ENCODE results near the gene USP19.

Gene USP19, protein sequence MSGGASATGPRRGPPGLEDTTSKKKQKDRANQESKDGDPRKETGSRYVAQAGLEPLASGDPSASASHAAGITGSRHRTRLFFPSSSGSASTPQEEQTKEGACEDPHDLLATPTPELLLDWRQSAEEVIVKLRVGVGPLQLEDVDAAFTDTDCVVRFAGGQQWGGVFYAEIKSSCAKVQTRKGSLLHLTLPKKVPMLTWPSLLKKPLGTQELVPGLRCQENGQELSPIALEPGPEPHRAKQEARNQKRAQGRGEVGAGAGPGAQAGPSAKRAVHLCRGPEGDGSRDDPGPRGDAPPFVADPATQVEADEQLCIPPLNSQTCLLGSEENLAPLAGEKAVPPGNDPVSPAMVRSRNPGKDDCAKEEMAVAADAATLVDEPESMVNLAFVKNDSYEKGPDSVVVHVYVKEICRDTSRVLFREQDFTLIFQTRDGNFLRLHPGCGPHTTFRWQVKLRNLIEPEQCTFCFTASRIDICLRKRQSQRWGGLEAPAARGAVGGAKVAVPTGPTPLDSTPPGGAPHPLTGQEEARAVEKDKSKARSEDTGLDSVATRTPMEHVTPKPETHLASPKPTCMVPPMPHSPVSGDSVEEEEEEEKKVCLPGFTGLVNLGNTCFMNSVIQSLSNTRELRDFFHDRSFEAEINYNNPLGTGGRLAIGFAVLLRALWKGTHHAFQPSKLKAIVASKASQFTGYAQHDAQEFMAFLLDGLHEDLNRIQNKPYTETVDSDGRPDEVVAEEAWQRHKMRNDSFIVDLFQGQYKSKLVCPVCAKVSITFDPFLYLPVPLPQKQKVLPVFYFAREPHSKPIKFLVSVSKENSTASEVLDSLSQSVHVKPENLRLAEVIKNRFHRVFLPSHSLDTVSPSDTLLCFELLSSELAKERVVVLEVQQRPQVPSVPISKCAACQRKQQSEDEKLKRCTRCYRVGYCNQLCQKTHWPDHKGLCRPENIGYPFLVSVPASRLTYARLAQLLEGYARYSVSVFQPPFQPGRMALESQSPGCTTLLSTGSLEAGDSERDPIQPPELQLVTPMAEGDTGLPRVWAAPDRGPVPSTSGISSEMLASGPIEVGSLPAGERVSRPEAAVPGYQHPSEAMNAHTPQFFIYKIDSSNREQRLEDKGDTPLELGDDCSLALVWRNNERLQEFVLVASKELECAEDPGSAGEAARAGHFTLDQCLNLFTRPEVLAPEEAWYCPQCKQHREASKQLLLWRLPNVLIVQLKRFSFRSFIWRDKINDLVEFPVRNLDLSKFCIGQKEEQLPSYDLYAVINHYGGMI (N-terminal part only)
- 71.7 to 88.7 reads per million in 2 donors for total RNA-seq

DNA sequence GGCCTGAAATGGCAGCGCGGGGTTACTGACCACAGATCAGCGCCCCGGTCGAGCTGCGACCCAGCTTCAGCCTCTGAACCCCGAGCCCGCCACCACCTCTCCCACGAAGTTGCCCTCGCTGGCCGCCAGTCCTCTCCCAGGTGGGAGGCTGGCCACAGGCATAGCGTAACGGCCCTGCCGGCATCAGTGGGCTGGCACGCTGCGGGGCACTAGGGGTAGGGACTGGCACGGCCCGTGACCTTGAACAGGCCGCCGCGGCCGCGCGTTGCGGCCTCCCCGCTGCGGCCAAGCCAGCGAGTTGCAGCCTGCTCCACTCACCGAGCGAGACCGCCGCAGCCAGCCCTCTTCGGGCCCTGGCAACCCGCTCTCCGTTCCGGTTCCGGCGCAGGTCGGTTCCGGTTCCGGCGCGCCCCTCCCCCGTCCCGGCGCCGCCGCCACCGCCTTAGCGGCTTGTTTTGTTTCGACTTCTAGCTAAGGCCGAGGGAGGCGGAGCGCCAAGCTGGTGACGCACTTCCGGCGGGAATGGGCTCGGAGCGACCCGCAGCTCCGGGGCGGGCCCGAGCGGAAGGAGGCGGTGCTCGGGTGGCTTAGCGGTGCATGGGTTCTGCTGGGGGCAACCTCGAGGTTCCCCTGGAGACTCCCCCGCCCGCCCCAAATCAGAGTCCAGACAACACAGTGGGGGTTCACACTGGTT, at the start of gene USP19:
USP19 (minus strand) TSS at position 386 of the 694 bp plus-strand sequence. CDS start 1,678 bp downstream, outside the sequence.
- DNase-seq, result peak; percentile 88 to 98 (median 93)

DNA sequence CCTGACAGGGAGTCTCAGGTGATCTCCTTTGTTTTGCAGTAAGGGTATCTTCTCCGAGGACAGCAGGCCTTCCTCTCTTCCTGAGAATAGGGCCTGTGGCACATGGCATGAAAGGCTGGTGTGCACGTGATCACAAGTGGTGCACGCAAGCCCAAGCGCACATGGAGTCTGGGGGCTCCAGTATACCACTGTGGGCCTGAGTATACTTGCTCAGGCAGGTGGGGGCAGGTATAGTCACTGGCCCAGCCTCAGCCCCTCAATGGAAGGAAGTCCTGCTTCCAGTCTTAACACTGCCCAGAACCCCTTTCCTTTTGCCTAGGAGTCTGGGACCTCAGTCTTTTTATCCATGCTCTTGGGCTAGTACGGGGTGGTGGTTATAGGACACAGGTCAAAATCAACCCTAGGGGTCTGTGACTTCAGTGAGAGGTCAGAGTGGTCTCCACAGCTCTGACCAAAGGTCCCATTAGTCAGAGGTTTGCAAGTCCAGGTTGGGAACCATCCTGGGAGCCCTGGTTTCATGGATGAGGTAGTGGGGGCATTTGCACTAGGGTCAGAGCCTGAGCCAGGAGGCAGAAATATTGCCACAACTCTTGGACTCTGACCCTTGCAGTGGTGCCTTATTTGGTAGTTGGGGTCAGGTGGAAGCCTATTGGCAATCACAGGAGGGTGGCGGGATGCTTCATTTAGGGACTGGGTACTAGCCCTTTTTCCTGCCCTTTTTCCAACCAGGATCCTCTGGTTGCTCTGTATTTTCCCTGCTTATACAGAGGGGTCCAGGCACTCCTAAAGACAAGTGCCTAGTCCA, 46.3 kb upstream of the USP19 start:
- DNase-seq, result no peak

DNA sequence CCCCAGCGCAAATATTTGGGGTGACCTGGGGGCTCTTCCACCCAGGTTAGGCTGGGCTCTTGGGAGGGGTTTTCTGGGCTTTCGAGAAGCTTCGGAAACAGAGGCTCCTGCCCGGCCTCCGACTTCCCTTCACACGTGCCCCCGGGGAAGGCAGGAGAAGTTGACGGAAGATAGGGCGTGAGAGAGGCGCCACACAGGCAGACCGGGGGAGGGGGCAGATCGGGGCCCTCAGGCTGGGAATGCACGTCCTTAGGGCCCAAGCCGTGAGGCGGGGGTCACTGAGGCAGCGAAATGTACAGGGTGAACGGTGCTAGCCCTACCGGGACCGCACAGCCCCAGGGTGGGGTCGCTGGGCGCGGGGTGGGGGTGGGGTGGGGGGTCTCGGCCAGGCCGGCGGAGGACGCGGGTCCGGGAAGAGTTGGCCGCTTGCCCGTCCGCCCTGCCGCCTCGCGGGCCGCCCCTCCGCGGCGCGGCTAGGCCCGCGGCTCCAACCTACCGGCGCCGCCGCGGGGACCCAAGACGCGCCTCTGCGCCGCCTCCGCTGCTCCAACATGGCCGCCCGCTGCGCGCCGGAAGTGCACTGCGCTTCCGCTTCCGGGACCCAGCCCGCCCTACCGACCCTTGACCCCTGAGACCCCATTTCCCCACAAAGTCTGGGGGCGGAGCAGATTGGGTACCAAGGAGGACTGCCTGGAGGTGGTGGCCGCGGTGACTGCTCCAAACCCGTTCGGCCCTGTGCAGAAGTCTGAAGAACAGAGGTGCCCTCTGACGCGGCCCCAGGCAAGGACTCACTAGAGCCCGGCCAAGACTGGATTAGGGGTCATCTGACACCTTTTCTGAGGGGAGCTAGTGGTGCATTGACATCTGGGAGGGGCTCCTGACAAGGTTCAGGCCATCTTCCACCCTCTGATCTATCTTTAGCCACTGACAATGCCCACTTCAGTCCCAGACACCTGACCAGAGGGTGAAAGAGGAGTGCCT, 45.4 kb upstream of the USP19 start, which contains the start of gene CCDC71:
CCDC71 (minus strand) TSS at position 561 of the 981 bp plus-strand sequence. CDS start 2,123 bp downstream, outside the sequence.
- peak; percentile 52 to 89 (median 60) for DNase-seq

DNA sequence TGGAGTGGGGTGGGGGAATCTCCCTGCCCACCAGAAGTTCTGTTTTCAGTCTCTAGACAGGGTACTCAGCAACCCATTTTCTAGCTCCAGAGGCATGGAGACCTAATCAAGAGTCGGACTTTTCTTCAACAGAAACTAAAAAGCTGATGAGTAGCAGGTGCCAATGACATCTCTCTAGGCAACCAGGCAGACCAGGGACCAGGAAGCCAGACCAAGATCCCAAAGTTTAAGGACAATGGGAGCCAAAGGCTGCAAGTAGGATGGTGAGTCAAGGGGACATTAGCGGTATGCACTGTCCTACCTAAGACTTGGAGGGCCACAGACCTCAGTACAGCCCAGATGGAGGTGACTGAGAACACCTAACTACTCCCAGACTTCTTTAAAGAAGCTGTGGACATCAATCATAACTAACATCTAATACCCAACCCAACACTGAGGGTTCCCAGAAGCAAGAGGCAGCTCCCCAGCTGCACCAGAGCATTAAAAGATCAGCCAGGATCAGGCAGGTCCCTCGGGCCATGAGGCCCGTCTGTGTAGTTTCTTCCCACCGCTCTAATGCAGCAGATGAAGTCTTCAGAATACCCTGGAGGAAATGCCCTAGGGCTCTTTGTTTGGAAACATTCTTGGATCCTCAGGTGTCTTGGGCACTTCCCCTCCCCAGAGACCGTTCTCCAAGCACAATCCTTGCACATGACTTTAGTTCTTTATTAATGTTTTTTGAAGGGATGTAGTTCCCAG, 44.5 kb upstream of the USP19 start:
- DNase-seq, result no peak

DNA sequence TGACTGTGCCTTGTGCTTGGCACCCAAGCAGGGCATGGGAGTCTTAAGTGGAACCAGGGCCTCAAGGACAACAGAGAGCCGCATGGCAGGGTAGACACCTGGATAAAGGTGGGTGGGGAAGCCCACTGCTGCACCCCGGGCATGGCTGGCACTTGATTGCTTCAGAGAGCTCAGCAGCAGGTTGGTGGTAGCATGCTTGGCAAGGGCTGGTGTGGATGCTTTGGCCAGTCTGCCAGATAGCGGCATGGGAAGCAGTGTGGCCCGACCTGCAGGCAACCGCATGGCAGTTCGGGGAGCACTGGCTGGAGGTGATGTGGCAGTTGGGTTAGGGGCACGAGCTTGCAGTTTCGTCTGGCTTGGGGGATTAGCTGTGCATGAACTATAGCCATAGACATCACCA, 43.0 kb upstream of the USP19 start:
- no peak for DNase-seq

DNA sequence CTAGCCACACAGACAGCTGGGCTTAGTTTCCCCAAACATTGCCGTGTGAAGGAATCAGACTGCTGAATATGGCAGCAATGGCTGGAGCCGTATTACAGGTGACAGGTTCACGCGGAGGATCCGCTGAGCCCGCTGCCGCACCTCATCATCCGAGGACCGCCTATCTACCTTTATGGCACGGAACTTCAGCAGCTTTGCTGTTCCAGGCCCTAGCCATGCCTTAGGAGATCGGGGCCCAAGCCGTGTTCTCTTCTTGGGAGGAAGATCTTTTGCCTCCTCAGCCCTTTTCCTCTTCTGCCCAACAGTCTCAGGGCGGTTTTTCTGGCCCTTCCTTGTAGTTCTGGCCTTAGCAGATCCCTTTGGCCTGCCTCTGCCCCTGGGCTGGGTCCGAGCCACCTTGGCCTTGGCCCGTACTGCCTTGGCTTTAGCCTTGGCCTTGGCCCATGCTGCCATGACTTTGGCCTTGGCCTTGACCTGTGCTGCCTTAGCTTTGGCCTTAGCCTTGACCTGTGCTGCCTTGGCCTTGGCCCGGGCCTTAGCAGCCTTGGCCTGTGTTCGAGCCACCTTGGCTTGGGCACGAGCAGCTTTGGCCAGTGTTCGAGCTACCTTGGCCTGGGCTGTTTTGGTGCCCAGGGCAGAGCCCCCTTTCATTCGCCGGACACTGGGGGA, 42.3 kb upstream of the USP19 start:
- no peak for DNase-seq

DNA sequence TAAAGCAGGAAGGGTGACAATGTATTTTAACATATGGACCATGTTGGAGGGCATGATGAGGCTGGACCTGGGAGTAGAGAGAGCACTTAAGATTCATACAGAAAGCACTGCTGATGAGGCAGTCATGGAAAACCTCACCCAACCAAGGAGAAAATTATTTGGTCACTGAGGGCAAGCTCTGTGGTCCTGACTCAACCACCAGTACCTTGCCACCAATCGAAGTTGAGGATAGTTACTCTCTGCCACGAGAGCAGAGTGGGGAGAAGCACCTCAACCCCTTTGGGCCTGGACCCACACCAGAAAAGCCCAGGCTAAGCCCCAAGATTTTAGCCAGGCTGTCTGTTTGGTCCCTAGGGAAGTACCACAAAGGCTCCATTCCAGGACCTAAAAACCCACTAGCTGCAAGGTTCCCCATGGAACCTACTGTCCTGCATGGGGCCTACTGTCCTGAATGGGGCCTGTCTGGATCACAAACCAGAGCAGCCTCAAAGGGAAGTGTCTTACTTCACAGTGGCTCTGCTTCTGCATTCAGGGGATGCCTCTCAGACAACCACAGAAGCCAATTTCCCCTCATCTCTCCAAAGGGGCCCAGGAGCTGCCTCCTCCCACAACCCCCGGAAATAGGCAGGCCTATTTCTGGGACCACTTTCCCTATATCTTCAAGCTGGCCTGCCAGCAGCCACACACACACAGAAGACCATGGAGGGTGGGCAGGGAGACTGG, 41.3 kb upstream of the USP19 start:
- no peak for DNase-seq

DNA sequence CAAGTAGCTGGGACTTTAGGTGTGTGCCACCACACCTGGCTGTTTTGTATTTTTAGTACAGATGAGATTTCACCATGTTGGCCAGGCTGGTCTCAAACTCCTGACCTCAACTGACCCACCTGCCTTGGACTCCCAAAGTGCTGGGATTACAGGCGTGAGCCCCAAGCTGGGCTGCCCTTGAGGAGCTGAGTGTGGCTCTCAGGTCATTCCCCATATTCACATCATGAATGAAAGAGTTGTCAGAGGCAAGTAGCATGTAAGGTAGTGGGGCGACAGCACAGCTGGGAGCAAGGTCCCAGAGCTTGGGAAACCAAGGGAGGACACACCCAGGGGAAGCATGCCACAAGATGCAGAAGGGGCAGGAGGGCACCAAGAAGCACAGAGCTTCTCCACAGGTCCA, 40.6 kb upstream of the USP19 start:
- no peak for DNase-seq

DNA sequence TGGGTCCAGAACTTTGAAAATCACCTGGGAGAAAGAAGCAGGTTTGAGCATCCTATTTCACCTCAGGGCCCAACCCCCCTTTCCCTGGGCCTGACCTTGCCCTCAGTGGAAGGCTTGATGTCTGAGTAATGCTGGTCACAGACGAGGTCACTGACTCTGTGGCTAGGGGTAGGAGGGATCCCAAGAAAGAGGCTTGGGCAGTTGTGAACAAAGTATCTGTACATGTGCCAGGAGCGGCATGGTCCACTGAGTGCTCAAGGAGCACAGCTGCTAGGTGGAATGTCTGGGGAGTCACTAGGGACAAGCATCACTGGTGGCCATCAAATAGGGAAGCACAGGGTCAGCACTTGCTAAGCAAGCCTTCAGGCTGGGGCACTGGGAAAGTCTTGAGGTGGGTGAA, 38.2 kb upstream of the USP19 start:
- no peak for DNase-seq

DNA sequence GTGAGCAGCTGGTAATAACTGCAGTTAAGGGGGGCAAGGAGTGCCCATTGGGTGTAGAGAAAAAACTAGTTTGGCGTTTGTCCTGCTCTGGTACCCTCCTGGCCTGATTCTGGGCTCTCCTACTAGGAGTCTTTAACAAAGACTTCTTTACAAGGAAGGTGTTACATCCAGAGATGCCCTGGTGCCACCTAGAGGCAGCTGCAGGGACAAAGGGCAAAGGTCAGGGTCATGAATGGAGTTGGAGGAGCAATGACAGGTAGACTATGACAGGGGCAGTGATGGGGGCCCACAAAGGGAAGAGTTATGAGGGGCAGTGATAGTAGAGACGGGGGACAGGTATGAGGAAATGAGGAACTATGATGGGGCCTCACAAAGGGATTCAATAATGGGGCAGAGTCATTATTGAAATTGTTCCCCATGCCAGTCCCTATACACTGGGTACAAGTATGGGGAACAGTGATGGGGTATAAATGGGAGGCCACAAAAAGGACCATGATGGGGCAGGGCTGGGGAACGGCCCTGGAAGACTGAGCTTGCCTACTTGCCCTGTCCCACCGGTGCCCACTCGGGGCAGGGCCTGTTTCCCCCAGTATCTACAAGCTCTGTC, 37.6 kb upstream of the USP19 start:
- DNase-seq, result peak in 4 of 5 experiments; percentile 28 to 68 (median 48)

DNA sequence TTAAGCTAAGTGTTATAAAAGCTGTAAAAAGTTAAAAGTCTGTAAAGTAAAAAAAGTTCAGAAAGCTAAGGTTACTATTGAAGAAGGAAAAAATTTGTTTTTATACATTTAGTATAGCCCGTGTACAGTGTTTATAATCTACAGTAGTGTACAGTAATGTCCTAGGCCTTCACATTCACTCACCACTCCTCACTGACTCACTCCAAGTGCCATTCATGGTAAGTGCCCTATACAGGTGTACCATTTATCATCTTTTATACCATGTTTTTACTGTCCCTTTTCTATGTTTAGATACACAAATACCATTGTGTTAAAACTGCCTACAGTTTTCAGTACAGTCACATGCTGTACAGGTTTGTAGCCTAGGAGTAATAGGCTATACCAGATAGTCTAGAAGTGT, 36.7 kb upstream of the USP19 start:
- DNase-seq, result no peak

DNA sequence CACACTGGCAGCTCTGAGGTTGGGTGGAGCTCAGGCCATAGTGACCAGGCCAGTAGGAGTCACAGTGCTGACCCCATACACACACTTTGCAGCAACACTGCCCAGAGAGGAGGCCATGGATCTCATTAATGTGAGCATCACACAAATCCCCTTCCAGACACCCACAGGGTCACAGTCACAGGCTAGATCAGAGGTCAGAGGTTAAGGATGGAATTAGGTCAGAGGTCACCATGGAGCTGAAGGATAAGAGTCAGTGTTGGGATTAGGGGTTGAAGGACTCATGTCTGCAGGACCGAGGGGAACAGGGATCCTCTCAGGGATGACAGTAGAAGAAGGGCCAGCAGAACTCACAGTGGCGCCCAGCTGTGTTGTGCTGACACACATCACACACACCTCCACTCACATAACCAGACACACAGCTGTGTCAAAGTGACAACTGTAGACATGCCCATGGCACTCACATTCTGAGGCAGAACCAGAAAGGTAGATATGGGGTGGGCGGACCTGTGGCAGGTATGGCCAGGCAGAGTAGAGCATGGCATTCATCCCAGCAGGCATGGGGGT, 32.8 kb upstream of the USP19 start:
- no peak for DNase-seq

DNA sequence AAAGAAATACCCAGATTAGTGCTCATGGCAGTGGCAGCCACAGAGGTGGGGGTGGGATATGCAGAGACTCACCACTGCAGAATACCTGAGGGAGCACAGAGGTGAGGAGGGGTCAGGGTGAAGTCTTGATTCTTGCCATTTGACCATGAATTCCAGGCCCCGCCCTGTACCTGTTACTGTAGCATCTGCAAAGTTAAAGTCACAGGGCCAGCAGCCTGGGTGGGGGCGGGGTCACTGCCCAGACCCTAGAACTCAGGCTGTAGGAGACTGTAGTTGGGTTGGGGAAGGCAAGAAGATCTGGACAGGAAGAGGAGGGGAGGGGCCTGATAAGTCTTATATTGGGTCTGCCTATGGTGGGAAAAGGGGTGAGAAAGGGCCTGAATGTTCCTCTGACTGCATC, 31.0 kb upstream of the USP19 start:
- DNase-seq, result no peak

DNA sequence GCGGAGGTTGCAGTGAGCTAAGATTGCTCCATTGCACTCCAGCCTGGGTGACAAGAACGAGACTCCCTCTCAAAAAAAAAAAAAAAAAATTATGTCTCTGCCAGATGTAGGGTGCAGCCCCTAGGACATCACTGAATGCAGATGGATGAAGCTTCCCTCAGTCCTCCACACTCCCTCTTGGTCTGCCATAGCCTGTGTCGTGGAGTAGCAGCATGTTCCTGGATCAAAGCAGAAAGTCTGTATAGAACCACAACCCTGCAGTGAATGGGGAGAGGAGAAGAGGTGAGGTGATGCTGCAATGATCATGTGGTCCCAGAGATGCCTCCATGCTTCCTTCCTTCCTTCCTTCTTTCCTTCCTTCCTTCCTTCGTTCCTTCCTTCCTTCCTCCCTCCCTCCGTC, 27.5 kb upstream of the USP19 start:
- DNase-seq, result no peak

DNA sequence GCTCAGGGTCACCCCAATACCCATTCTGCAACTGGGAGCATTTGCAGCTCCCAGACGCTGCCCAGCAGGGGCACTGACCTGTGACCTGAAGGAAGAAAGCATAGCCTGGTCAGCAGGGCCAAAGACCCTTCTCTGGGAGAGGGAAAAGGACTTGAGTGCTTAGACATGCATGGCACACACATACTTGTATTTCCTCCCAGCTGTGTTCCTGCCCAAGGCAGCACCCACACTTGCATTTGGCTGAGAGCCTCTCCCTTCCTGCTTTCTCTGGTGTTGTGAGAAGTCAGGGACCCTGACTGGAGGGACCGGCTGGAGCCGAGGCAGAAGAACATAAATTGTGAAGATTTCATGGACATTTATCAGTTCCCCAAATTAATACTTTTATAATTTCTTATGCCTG, 19.5 kb upstream of the USP19 start:
- no peak for DNase-seq

DNA sequence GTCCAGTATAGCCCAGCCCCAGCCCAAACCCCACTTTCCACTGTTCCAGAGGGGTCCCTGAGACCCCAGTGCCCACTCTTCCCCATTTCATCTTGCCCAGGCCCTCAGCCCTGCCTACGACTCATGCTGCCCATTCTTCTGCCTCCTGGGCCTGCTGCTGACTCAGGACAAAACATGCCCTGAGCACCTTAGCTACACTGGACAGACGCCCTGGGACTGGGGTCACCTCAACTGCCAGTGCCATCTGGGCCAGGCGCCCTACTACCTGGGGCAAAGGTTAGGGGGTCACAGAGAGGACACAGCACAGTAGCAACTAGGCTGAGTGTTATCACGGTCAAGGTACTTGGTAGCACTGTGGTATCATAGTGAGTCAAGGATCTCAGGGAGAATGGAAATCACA, 14.9 kb upstream of the USP19 start:
- DNase-seq, result no peak

Data from T-helper 2 cell (primary cell).